Body of pancreas (tissue), 4 donors: ENCODE results near the gene ZNF566.
A peak's percentile ranks its signal among the peaks of the same experiment; 100 is the strongest.

Source experiments
- CTCF ChIP-seq, 7 experiments: fragments of 450-650 bp in 4 of 7; fragments of 200-600 bp in 3 of 7; sonication (generic) in 3 of 7; IDR thresholded peaks; one replicate each; pipeline ENCODE4 v1.5.1; 2016 to 2019; ENCODE audit warnings: antibody characterized with exemption in 7 of 7
- POLR2A ChIP-seq, 3 donors: fragments of 450-650 bp; IDR thresholded peaks; one replicate each; pipeline ENCODE4 v1.6.1; 2016; ENCODE audit warnings: antibody characterized with exemption in 3 of 3, mild to moderate bottlenecking in 2 of 3

- TF ChIP-seq POLR2A (IDR thresholded peaks at IDR 0.05) (peak; percentile 31 to 74 (median 71)), CTCF (IDR thresholded peaks at IDR 0.05) (no peak)
Measured at GRCh38 chr19:36489118-36489919, at the start of gene ZNF566.
